Measurements from ENCODE around the gene RUVBL1.

RUVBL1 gene

GRCh38 chr3:128122013-128122412, 1.6 kb downstream of the RUVBL1 start:
- H3K79me2 ChIP-seq (ENCODE audit: low read length): peaks cover 67% of the 10 kb centered on the region
- H3K4me2 ChIP-seq (ENCODE audit: low read length): peak overlapping the region; percentile 86
- H3K4me3 ChIP-seq (ENCODE audit: low read length): peak overlapping the region; percentile 94
- H3K27me3 ChIP-seq (ENCODE audit: low read depth, low read length): no peaks in the 10 kb centered on the region
- no peaks in the 10 kb centered on the region for H3K9me3 ChIP-seq (ENCODE audit: insufficient read depth, low read length)
- no peak overlapping the region for H3K27ac ChIP-seq (ENCODE audit: low read length)
- H3K36me3 ChIP-seq (replicated peaks; ENCODE audit: low read depth, low read length): peaks cover 28% of the 10 kb centered on the region
- no peak overlapping the region for H3K9ac ChIP-seq (ENCODE audit: low read length)
- H4K20me1 ChIP-seq (ENCODE audit: insufficient read depth, low read length): no peaks in the 10 kb centered on the region
- no peak overlapping the region for H2AFZ ChIP-seq (ENCODE audit: low read depth, low read length)
- no peak for TF ChIP-seq EZH2phosphoT487 (IDR thresholded peaks at IDR 0.05; ENCODE audit: low read depth)
- TF ChIP-seq CTCF (IDR thresholded peaks at IDR 0.05; ENCODE audit: low read depth, low read length): no peak
- H3K4me1 ChIP-seq (ENCODE audit: low read length): peaks cover 14% of the 10 kb centered on the region

DNA sequence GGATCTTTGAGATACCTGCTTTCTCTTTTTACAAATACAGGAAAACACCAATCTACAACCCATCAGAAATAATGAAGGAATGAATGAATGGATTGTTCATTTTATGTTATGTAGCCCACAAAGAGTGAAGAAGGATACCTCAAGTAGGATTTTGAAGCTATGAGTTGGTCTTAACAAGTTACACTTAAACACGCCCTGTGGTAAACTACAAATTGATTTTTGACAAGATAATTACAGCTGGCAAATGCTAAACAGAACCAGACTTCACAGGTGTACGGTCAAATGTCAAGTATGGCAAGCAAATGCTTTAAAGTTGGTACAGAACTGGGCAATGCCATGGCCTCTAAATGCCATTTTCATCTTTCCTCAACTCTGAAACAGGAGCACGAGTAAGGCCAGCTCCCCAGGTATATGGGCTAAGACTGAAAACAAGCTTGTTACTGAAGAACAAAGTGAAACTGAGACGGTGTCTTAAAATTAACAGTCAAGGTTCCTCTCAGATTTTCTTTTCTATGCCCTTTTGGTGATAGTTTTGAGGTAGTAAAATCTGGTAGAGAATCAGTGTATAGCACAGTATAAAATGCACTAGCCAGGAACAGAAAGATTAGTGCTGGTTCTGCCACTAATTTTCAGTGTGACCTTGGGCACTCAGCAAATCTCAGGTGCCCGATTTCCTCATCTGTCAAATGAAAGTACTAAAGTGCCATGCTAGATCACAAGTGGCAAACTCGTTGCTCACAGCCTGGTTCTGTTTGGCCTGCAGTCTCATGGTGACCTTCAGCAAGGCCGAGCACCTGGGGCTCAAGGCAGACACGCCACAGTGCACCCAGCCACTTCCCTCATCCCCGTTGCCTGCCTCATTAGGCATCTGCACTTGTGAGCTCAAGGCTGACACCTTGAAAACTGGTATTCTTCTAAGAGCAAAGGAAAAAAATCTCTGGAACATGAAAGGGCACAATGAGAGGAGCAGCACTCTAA, 9.5 kb downstream of the RUVBL1 start:
- Histone ChIP-seq H3K4me2 (ENCODE audit: low read length) (peak overlapping the region; percentile 87), H3K4me1 (ENCODE audit: low read length) (peaks cover 34% of the 10 kb centered on the region), H3K79me2 (ENCODE audit: low read length) (peaks cover 94% of the 10 kb centered on the region), H3K27ac (ENCODE audit: low read length) (peak overlapping the region; percentile 75), H3K9me3 (ENCODE audit: insufficient read depth, low read length) (no peaks in the 10 kb centered on the region), H3K4me3 (ENCODE audit: low read length) (peak overlapping the region; percentile 67), H3K9ac (ENCODE audit: low read length) (peak overlapping the region; percentile 51), H3K36me3 (replicated peaks; ENCODE audit: low read depth, low read length) (peaks cover 60% of the 10 kb centered on the region), H4K20me1 (ENCODE audit: insufficient read depth, low read length) (peaks cover 7% of the 10 kb centered on the region; the same call in 1 of the 2 replicates), H3K27me3 (ENCODE audit: low read depth, low read length) (no peaks in the 10 kb centered on the region), H2AFZ (ENCODE audit: low read depth, low read length) (no peak overlapping the region)
- TF ChIP-seq CTCF (IDR thresholded peaks at IDR 0.05; ENCODE audit: low read depth, low read length) (no peak), EZH2phosphoT487 (IDR thresholded peaks at IDR 0.05; ENCODE audit: low read depth) (no peak)

- Histone ChIP-seq H3K79me2 (ENCODE audit: low read length) (peaks cover 94% of the 10 kb centered on the region), H3K27me3 (ENCODE audit: low read depth, low read length) (no peaks in the 10 kb centered on the region), H3K4me3 (ENCODE audit: low read length) (peak overlapping the region; percentile 12; the same call in 1 of the 2 replicates), H3K4me2 (ENCODE audit: low read length) (peak overlapping the region; percentile 55), H4K20me1 (ENCODE audit: insufficient read depth, low read length) (peaks cover 7% of the 10 kb centered on the region; the same call in 1 of the 2 replicates), H2AFZ (ENCODE audit: low read depth, low read length) (no peak overlapping the region), H3K9me3 (ENCODE audit: insufficient read depth, low read length) (no peaks in the 10 kb centered on the region), H3K36me3 (replicated peaks; ENCODE audit: low read depth, low read length) (peaks cover 57% of the 10 kb centered on the region), H3K27ac (ENCODE audit: low read length) (peak overlapping the region; percentile 69), H3K4me1 (ENCODE audit: low read length) (peaks cover 34% of the 10 kb centered on the region), H3K9ac (ENCODE audit: low read length) (no peak overlapping the region)
- TF ChIP-seq EZH2phosphoT487 (IDR thresholded peaks at IDR 0.05; ENCODE audit: low read depth) (no peak), CTCF (IDR thresholded peaks at IDR 0.05; ENCODE audit: low read depth, low read length) (no peak)
Observed at GRCh38 chr3:128112357-128112968, 11.1 kb downstream of the RUVBL1 start.

GRCh38 chr3:128111147-128111546, 12.5 kb downstream of the RUVBL1 start:
- peaks cover 94% of the 10 kb centered on the region for H3K79me2 ChIP-seq (ENCODE audit: low read length)

More at GRCh38 chr3:128111147-128111546, 12.5 kb downstream of the RUVBL1 start:
- H3K36me3 ChIP-seq (replicated peaks; ENCODE audit: low read depth, low read length): peaks cover 62% of the 10 kb centered on the region
- H2AFZ ChIP-seq (ENCODE audit: low read depth, low read length): no peak overlapping the region
- peaks cover 34% of the 10 kb centered on the region for H3K4me1 ChIP-seq (ENCODE audit: low read length)
- no peaks in the 10 kb centered on the region for H3K27me3 ChIP-seq (ENCODE audit: low read depth, low read length)
- no peaks in the 10 kb centered on the region for H3K9me3 ChIP-seq (ENCODE audit: insufficient read depth, low read length)
- no peak overlapping the region for H3K4me3 ChIP-seq (ENCODE audit: low read length)
- no peak overlapping the region for H3K27ac ChIP-seq (ENCODE audit: low read length)
- TF ChIP-seq CTCF (IDR thresholded peaks at IDR 0.05; ENCODE audit: low read depth, low read length): no peak
- TF ChIP-seq EZH2phosphoT487 (IDR thresholded peaks at IDR 0.05; ENCODE audit: low read depth): no peak
- peaks cover 7% of the 10 kb centered on the region; the same call in 1 of the 2 replicates for H4K20me1 ChIP-seq (ENCODE audit: insufficient read depth, low read length)
- no peak overlapping the region for H3K4me2 ChIP-seq (ENCODE audit: low read length)
- H3K9ac ChIP-seq (ENCODE audit: low read length): no peak overlapping the region
